H1 (cell line): ENCODE results near the gene WNT7A. TPM values are rescaled to one million over a fixed set of nuclear protein-coding genes. Genes with fewer than 3 reads are reported as not detected.

Experiments
- CTCF ChIA-PET: fragments of 300-600 bp; sonication (Branson Sonifier 250); formaldehyde crosslinking; loops from one replicate; lab custom pipeline; 2021; ENCODE audit not compliant: partially characterized antibody; lab: Charles Lee
- POLR2A ChIA-PET: fragments of 300-600 bp; sonication (Branson Sonifier 250); formaldehyde crosslinking; loops from one replicate; lab custom pipeline; 2021; ENCODE audit warnings: inconsistent platforms; ENCODE audit not compliant: partially characterized antibody; lab: Charles Lee
- DNase-seq, 2 experiments: peaks; one replicate each; pipeline versions ENCODE4 v3.0.0 to v3.0.0-alpha.2; 2010 to 2022; ENCODE audit warnings: low spot score in 2 of 2, low read depth in 1 of 2, mixed read lengths in 1 of 2
- FAIRE-seq: peaks from 2 replicates; lab custom pipeline; 2011; peaks lifted over from hg19 to GRCh38; lab: Jason Lieb, UNC
- H2AFZ ChIP-seq: 2 replicates; pipeline ENCODE4 v1.8.1; 2012; ENCODE audit warnings: low read length, inconsistent platforms
- H2AK5ac ChIP-seq: 2 replicates; pipeline ENCODE4 v1.6.1; 2013; ENCODE audit warnings: low read depth, low read length
- H2BK120ac ChIP-seq: replicated peaks from 2 replicates; pipeline ENCODE3; 2013; ENCODE audit warnings: low read depth, low read length, inconsistent platforms
- H2BK12ac ChIP-seq: 2 replicates; pipeline ENCODE4 v1.6.1; 2013; ENCODE audit warnings: low read depth, low read length
- H2BK15ac ChIP-seq: 2 replicates; pipeline ENCODE4 v1.6.1; 2013; ENCODE audit warnings: low read length
- H2BK20ac ChIP-seq: 2 replicates; pipeline ENCODE4 v1.6.1; 2013; ENCODE audit warnings: low read length
- H2BK5ac ChIP-seq: 2 replicates; pipeline ENCODE4 v1.6.1; 2013; ENCODE audit warnings: low read depth, low read length
- H3K14ac ChIP-seq: 2 replicates; pipeline ENCODE4 v1.6.1; 2013; ENCODE audit warnings: inconsistent platforms; ENCODE audit not compliant: insufficient read length
- H3K18ac ChIP-seq: 2 replicates; pipeline ENCODE4 v1.6.1; 2013; ENCODE audit warnings: low read length; ENCODE audit errors: extremely low read depth
- H3K23ac ChIP-seq: 2 replicates; pipeline ENCODE4 v1.6.1; 2013; ENCODE audit warnings: inconsistent platforms; ENCODE audit not compliant: insufficient read length
- H3K23me2 ChIP-seq: 2 replicates; pipeline ENCODE4 v1.6.1; 2013; ENCODE audit warnings: low read depth, low read length
- H3K27ac ChIP-seq: 2 replicates; pipeline ENCODE4 v1.6.1; 2011; ENCODE audit warnings: low read depth, low read length, inconsistent platforms
- H3K27me3 ChIP-seq, 4 experiments: replicated peaks in 1 of 4; 1 replicate in 1 of 4; 2 replicates in 3 of 4; pipeline versions ENCODE4 v1.6.1 to v1.8.1; 2011 to 2013; ENCODE audit warnings: low read length in 3 of 4, mild to moderate bottlenecking in 3 of 4, inconsistent platforms in 2 of 4, mixed read lengths in 2 of 4, moderate library complexity in 1 of 4; ENCODE audit not compliant: control insufficient read depth in 3 of 4, insufficient read depth in 3 of 4; ENCODE audit errors: extremely low read depth in 1 of 4
- H3K36me3 ChIP-seq, 4 experiments: 2 replicates each; pipeline versions ENCODE4 v1.6.1 to v1.8.1; 2011 to 2013; ENCODE audit warnings: mild to moderate bottlenecking in 4 of 4, low read length in 3 of 4, moderate library complexity in 2 of 4, control low read depth in 1 of 4, inconsistent platforms in 1 of 4; ENCODE audit not compliant: insufficient read depth in 4 of 4, control insufficient read depth in 2 of 4
- H3K4ac ChIP-seq: replicated peaks from 2 replicates; pipeline ENCODE3; 2013; ENCODE audit warnings: low read length, low read depth, mixed read lengths, inconsistent platforms; ENCODE audit not compliant: insufficient read length
- H3K4me1 ChIP-seq, 4 experiments: replicated peaks in 1 of 4; 1 replicate in 1 of 4; 2 replicates in 3 of 4; pipeline versions ENCODE4 v1.6.1 to v1.8.1; 2011 to 2013; ENCODE audit warnings: low read length in 3 of 4, inconsistent platforms in 2 of 4, mixed read lengths in 1 of 4; ENCODE audit not compliant: insufficient read depth in 4 of 4, control insufficient read depth in 3 of 4
- H3K4me2 ChIP-seq, 2 experiments: 2 replicates each; pipeline versions ENCODE4 v1.6.1 to v1.8.1; 2011 to 2013; ENCODE audit warnings: low read depth in 2 of 2, low read length in 2 of 2, control low read depth in 1 of 2, inconsistent platforms in 1 of 2, mild to moderate bottlenecking in 1 of 2; ENCODE audit not compliant: insufficient read depth in 1 of 2
- H3K4me3 ChIP-seq, 4 experiments: fragments of 200-600, 300-600 bp in 1 of 4; sonication (generic), shearing (Covaris generic), sonication (Bioruptor Twin) in 1 of 4; 2 replicates each; pipeline versions ENCODE4 v1.5.1 to v1.8.1; 2011 to 2016; ENCODE audit warnings: low read length in 4 of 4, low read depth in 3 of 4, control low read depth in 2 of 4, inconsistent platforms in 2 of 4, mild to moderate bottlenecking in 2 of 4, mixed read lengths in 1 of 4, moderate library complexity in 1 of 4; ENCODE audit not compliant: insufficient read depth in 2 of 4; ENCODE audit errors: extremely low read depth in 1 of 4
- H3K56ac ChIP-seq: replicated peaks from 2 replicates; pipeline ENCODE3; 2013; ENCODE audit warnings: low read depth, mild to moderate bottlenecking, mixed read lengths, low read length, inconsistent platforms; ENCODE audit not compliant: insufficient read length
- H3K79me1 ChIP-seq: 2 replicates; pipeline ENCODE4 v1.6.1; 2013; ENCODE audit warnings: low read depth, low read length, control low read depth
- H3K79me2 ChIP-seq, 2 experiments: 2 replicates each; pipeline versions ENCODE4 v1.6.1 to v1.8.1; 2012 to 2013; ENCODE audit warnings: low read length in 2 of 2, mild to moderate bottlenecking in 2 of 2, inconsistent platforms in 1 of 2; ENCODE audit not compliant: insufficient read depth in 2 of 2, control insufficient read depth in 1 of 2
- H3K9ac ChIP-seq, 4 experiments: replicated peaks in 1 of 4; 1 replicate in 1 of 4; 2 replicates in 3 of 4; pipeline versions ENCODE4 v1.6.1 to v1.8.1; 2011 to 2013; ENCODE audit warnings: low read depth in 3 of 4, low read length in 3 of 4, control low read depth in 2 of 4, mild to moderate bottlenecking in 2 of 4, moderate library complexity in 2 of 4, inconsistent platforms in 1 of 4; ENCODE audit errors: extremely low read depth in 1 of 4
- H3K9me3 ChIP-seq, 2 experiments: 2 replicates each; pipeline versions ENCODE4 v1.6.1 to v1.8.1; 2012 to 2013; ENCODE audit warnings: mild to moderate bottlenecking in 2 of 2, moderate library complexity in 2 of 2, control low read depth in 1 of 2, inconsistent platforms in 1 of 2, low read depth in 1 of 2, low read length in 1 of 2, mixed read lengths in 1 of 2; ENCODE audit not compliant: insufficient read depth in 2 of 2
- H4K20me1 ChIP-seq, 2 experiments: replicated peaks in 1 of 2; 2 replicates each; pipeline versions ENCODE3 to v1.8.1; 2011 to 2013; ENCODE audit warnings: inconsistent platforms in 2 of 2, low read length in 2 of 2, mild to moderate bottlenecking in 1 of 2; ENCODE audit not compliant: insufficient read depth in 2 of 2, control insufficient read depth in 1 of 2
- H4K5ac ChIP-seq: 2 replicates; pipeline ENCODE4 v1.6.1; 2013; ENCODE audit warnings: low read length, low read depth, mixed read lengths, inconsistent platforms; ENCODE audit not compliant: insufficient read length
- H4K8ac ChIP-seq: 2 replicates; pipeline ENCODE4 v1.8.0; 2013; ENCODE audit warnings: mild to moderate bottlenecking, moderate library complexity, low read length, inconsistent platforms; ENCODE audit not compliant: insufficient read depth; ENCODE audit errors: extremely low read depth
- H4K91ac ChIP-seq: replicated peaks from 2 replicates; pipeline ENCODE3; 2013; ENCODE audit warnings: low read length, mixed read lengths, inconsistent platforms; ENCODE audit not compliant: insufficient read length
- BCL11A ChIP-seq, 2 experiments: IDR thresholded peaks; one replicate each; pipeline ENCODE4 v1.6.1; 2011; ENCODE audit warnings: low read depth in 2 of 2, low read length in 2 of 2, mild to moderate bottlenecking in 2 of 2
- CBX8 ChIP-seq: fragments of 300-800, 300-1000 bp; sonication (generic); IDR thresholded peaks from 2 replicates; pipeline ENCODE4 v1.7.1; 2016; ENCODE audit warnings: low read depth, low read length, borderline replicate concordance
- EZH2 ChIP-seq: fragments of 200-600 bp; sonication (generic); IDR thresholded peaks from 2 replicates; pipeline ENCODE4 v1.7.1; 2012; ENCODE audit warnings: low read depth, mild to moderate bottlenecking, moderate library complexity, low read length, inconsistent platforms; ENCODE audit not compliant: severe bottlenecking
- HDAC2 ChIP-seq, 2 experiments: fragments of 300-600 bp in 1 of 2; sonication (generic) in 1 of 2; IDR thresholded peaks; 2 replicates each; pipeline ENCODE4 v1.6.1; 2011 to 2012; ENCODE audit warnings: low read depth in 2 of 2, low read length in 2 of 2, mild to moderate bottlenecking in 2 of 2, moderate library complexity in 2 of 2, borderline replicate concordance in 1 of 2, inconsistent platforms in 1 of 2
- KDM4A ChIP-seq: IDR thresholded peaks from one replicate; pipeline ENCODE4 v1.7.1; 2012; ENCODE audit warnings: low read depth, mild to moderate bottlenecking, moderate library complexity, low read length, inconsistent platforms; ENCODE audit not compliant: severe bottlenecking
- KDM5A ChIP-seq: fragments of 200-600 bp; IDR thresholded peaks from 2 replicates; pipeline ENCODE4 v1.7.1; 2012; ENCODE audit warnings: mild to moderate bottlenecking, low read length, inconsistent platforms, mixed read lengths
- MAFK ChIP-seq: IDR thresholded peaks from 2 replicates; pipeline ENCODE4 v1.6.1; 2012; ENCODE audit warnings: low read depth, mild to moderate bottlenecking, improper control_type of control experiment, low read length
- POLR2AphosphoS5 ChIP-seq: IDR thresholded peaks from 2 replicates; pipeline ENCODE4 v1.6.1; 2011; ENCODE audit warnings: low read depth, low read length
- TAF7 ChIP-seq: optimal IDR thresholded peaks from 2 replicates; pipeline ENCODE3; 2011; ENCODE audit warnings: low read depth, mild to moderate bottlenecking, inconsistent platforms, low read length, moderate library complexity, borderline replicate concordance
- TCF12 ChIP-seq: IDR thresholded peaks from 2 replicates; pipeline ENCODE4 v1.6.1; 2011; ENCODE audit warnings: low read depth, mild to moderate bottlenecking, low read length
- WGBS, 2 experiments: shearing (Covaris generic) in 1 of 2; methylation state at CpG; one replicate each; pipeline versions ENCODE4 v1.1.6 to v1.1.7; 2013 to 2015; ENCODE audit warnings: low lambda C conversion rate in 2 of 2, mixed read lengths in 2 of 2, inconsistent platforms in 1 of 2, low coverage in 1 of 2, missing lambda C conversion rate in 1 of 2; ENCODE audit not compliant: insufficient replicate concordance in 2 of 2, insufficient coverage in 1 of 2, insufficient read length in 1 of 2; ENCODE audit errors: extremely low coverage in 1 of 2, missing lambda C conversion rate in 1 of 2; 5-methylcytosine and 5-hydroxymethylcytosine counted together
- polyA plus RNA-seq, 7 experiments: library from polyadenylated mRNA; depleted of rRNA in 3 of 7; stranded (reverse) in 5 of 7; unstranded in 2 of 7; fragments of >200 nt in 5 of 7; fragments of 200-250 nt in 2 of 7; gene quantifications; 1 replicate in 5 of 7; 2 replicates in 1 of 7; 4 replicates in 1 of 7; pipeline versions ENCODE4 v1.2.1 to v1.2.3, GENCODE V29; 2011 to 2013; ENCODE audit warnings: missing spikeins in 2 of 7, mixed read lengths in 2 of 7
- total RNA-seq: library from RNA; stranded (reverse); fragmentation: NEBNext Ultra II Directional; extraction: Animal tissue kit (Norgen Biotek cat#: 25700); gene quantifications from 2 replicates; pipeline ENCODE4 v1.2.1, GENCODE V29; 2021
- TF ChIP-seq, protein P1 (sequence below): IDR thresholded peaks from 2 replicates; pipeline ENCODE4 v1.6.1; 2012; ENCODE audit warnings: inconsistent platforms

The WNT7A gene
- total and polyA plus RNA-seq, 2 of the 8 experiments (the other 6 are each of a cell fraction or from before 2014, with no cell fraction given), result 0.02 TPM; not detected in 1

DNA sequence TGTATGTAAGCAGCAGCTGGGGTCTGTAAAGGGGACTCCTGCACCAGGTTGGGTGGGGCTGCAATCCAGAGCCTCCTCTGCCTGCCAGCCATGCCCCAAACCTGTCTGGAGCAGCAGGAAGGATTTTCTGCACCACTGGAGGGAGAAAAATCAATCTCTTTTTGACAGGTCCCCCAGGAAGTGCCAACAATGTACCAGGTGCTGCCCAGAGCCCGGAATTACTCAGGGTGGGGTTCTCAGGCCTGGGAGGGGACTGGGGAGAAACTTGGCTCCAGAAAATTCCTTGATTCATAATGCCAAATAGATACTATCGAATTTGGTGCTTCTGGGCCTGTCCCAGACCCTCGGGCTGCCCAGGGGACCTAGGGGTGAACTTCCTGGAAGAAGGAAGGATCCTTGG lies 52.6 kb downstream of the WNT7A start:
- Histone ChIP-seq H2BK5ac (no peak overlapping the region), H3K27me3 (no peaks in the 10 kb centered on the region), H4K8ac (no peak overlapping the region), H3K4me1 (peaks cover 0 to 2% (median 0%) of the 10 kb centered on the region in 4 experiments; a peak in 1 of 7 replicates), H3K23me2 (no peaks in the 10 kb centered on the region; the same call in 1 of the 2 replicates), H4K5ac (no peak overlapping the region), H3K9ac (no peak overlapping the region), H2BK120ac (no peak overlapping the region)
- TF ChIP-seq POLR2AphosphoS5 (no peak), EZH2 (no peak), TCF12 (no peak), CBX8 (no peak), KDM5A (no peak), MAFK (no peak), TAF7 (no peak), HDAC2 (IDR thresholded peaks at IDR 0.05; ENCODE audit: borderline replicate concordance in 1 of 2, low read depth in 2 of 2, low read length in 2 of 2) (no peak), KDM4A (no peak), BCL11A (IDR thresholded peaks at IDR 0.05; ENCODE audit: low read depth in 2 of 2, low read length in 2 of 2) (no peak)
- TF ChIP-seq, protein P1, sequence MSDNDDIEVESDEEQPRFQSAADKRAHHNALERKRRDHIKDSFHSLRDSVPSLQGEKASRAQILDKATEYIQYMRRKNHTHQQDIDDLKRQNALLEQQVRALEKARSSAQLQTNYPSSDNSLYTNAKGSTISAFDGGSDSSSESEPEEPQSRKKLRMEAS, result no peak
- TF ChIP-seq, all 59 proteins: peak for 0
- no peak overlapping the region for H2AFZ ChIP-seq
- no peaks in the 10 kb centered on the region for H3K79me1 ChIP-seq
- no peak overlapping the region for H3K14ac ChIP-seq
- H2BK15ac ChIP-seq, result no peak overlapping the region
- H3K18ac ChIP-seq, result no peak overlapping the region
- no peaks in the 10 kb centered on the region for H3K9me3 ChIP-seq
- FAIRE-seq (no peak), DNase-seq (no peak)
- no peak overlapping the region for H3K27ac ChIP-seq
- H2BK20ac ChIP-seq, result no peak overlapping the region
- H4K20me1 ChIP-seq, result no peaks in the 10 kb centered on the region
- WGBS, 2 experiments, result 96% methylated on average over 3 of the region's 3 CpGs; no CpG with 5 or more reads in 1 of the 2 experiments
- no peaks in the 10 kb centered on the region for H3K36me3 ChIP-seq
- no peaks in the 10 kb centered on the region for H3K79me2 ChIP-seq
- H4K91ac ChIP-seq, result no peak overlapping the region
- POLR2A ChIA-PET, result no interaction called here
- H2AK5ac ChIP-seq, result no peak overlapping the region
- H2BK12ac ChIP-seq, result no peak overlapping the region
- no peak overlapping the region for H3K4me2 ChIP-seq
- H3K4me3 ChIP-seq, result no peak overlapping the region
- H3K4ac ChIP-seq, result no peak overlapping the region
- CTCF ChIA-PET, result interaction anchor here (1.1 to 3.3 kb wide), 5 partner anchors 10 to 170 kb away, joined by 3 to 21 read pairs (median 4); no protein-coding TSS in a partner anchor
- no peak overlapping the region for H3K56ac ChIP-seq
- H3K23ac ChIP-seq, result no peak overlapping the region
